GM12878 (cell line): ENCODE results near the gene COL25A1. TPM values are rescaled to one million over a fixed set of nuclear protein-coding genes. Genes with fewer than 3 reads are reported as not detected.

Source experiments
- ATAC-seq: fragments of 200-7000 bp; cut with Tn5 transposase; 3 replicates; pipeline ENCODE4 v1.9.1; 2020; ENCODE audit warnings: mild to moderate bottlenecking, moderate library complexity
- BruUV-seq: library from RNA; stranded (reverse); fragments of 400-500 nt; replicated peaks from 2 replicates; lab custom pipeline; 2021; lab: Mats Ljungman, UMichigan
- CTCF ChIA-PET: fragments of 300-600 bp; sonication (Branson Sonifier 250); formaldehyde crosslinking; extraction: SDS; loops from one replicate; lab custom pipeline; 2021; ENCODE audit warnings: inconsistent platforms; lab: Yijun Ruan, JAX
- POLR2A ChIA-PET: fragments of 350-600 bp; formaldehyde crosslinking; extraction: SDS; loops from one replicate; lab custom pipeline; 2021; ENCODE audit warnings: inconsistent platforms; lab: Charles Lee
- RAD21 ChIA-PET: fragments of 300-600 bp; sonication (Branson Sonifier 250); formaldehyde crosslinking; loops from one replicate; lab custom pipeline; 2023; ENCODE audit warnings: antibody characterized with exemption; ENCODE audit not compliant: unreplicated experiment; lab: Charles Lee
- SMC1A ChIA-PET: fragments of 300-600 bp; sonication (Branson Sonifier 250); formaldehyde crosslinking; loops from one replicate; lab custom pipeline; 2023; ENCODE audit not compliant: unreplicated experiment, uncharacterized antibody; lab: Charles Lee
- DNase-seq: peaks from one replicate; pipeline ENCODE4 v3.0.0-alpha.2; 2011; ENCODE audit warnings: low read depth, low spot score
- FAIRE-seq: peaks from 3 replicates; lab custom pipeline; 2011; peaks lifted over from hg19 to GRCh38; lab: Jason Lieb, UNC
- H2AFZ ChIP-seq: 2 replicates; pipeline ENCODE4 v1.6.0; 2011; ENCODE audit warnings: low read depth, low read length, control low read depth; ENCODE audit not compliant: control insufficient read depth
- H3K27ac ChIP-seq: 2 replicates; pipeline ENCODE4 v1.5.1; 2011; ENCODE audit warnings: control low read depth; ENCODE audit not compliant: control insufficient read depth, insufficient read depth
- H3K27me3 ChIP-seq, 2 experiments: replicated peaks in 1 of 2; 2 replicates each; pipeline versions ENCODE4 v1.6.0 to v1.6.1; 2011; ENCODE audit warnings: low read length in 1 of 2; ENCODE audit not compliant: control insufficient read depth in 2 of 2, insufficient read depth in 2 of 2
- H3K36me3 ChIP-seq, 2 experiments: 2 replicates each; pipeline ENCODE4 v1.5.1; 2011; ENCODE audit warnings: low read length in 1 of 2; ENCODE audit not compliant: control insufficient read depth in 2 of 2, insufficient read depth in 2 of 2
- H3K4me1 ChIP-seq: 2 replicates; pipeline ENCODE4 v1.6.1; 2011; ENCODE audit warnings: mild to moderate bottlenecking, low read length, moderate library complexity, mixed read lengths; ENCODE audit not compliant: control insufficient read depth, insufficient read depth
- H3K4me2 ChIP-seq: 2 replicates; pipeline ENCODE4 v1.6.0; 2011; ENCODE audit warnings: control low read depth; ENCODE audit not compliant: control insufficient read depth, insufficient read depth
- H3K4me3 ChIP-seq: fragments of 200-600 bp; sonication (generic); 2 replicates; pipeline ENCODE4 v1.5.1; 2016
- H3K79me2 ChIP-seq: 2 replicates; pipeline ENCODE4 v1.6.0; 2011; ENCODE audit warnings: low read length; ENCODE audit not compliant: control insufficient read depth, insufficient read depth
- H3K9ac ChIP-seq: 2 replicates; pipeline ENCODE4 v1.8.0; 2011; ENCODE audit warnings: low read length, control low read depth, mixed read lengths; ENCODE audit not compliant: control insufficient read depth, insufficient read depth
- H3K9me3 ChIP-seq: replicated peaks from 3 replicates; pipeline ENCODE4 v1.5.1; 2011; ENCODE audit warnings: mild to moderate bottlenecking, low read length; ENCODE audit not compliant: control insufficient read depth, insufficient read depth
- H4K20me1 ChIP-seq: 2 replicates; pipeline ENCODE4 v1.6.0; 2011; ENCODE audit not compliant: control insufficient read depth, insufficient read depth
- GATAD2B ChIP-seq: fragments of 450-650 bp; conservative IDR thresholded peaks from 2 replicates; pipeline ENCODE4 v1.6.1; 2017; ENCODE audit warnings: low read depth, mild to moderate bottlenecking, moderate library complexity
- MYB ChIP-seq: fragments of 150-350 bp; IDR thresholded peaks from 2 replicates; pipeline ENCODE4 v1.6.1; 2014; ENCODE audit warnings: mild to moderate bottlenecking, low read depth, low read length, borderline replicate concordance
- NKRF ChIP-seq: fragments of 450-650 bp; conservative IDR thresholded peaks from 2 replicates; pipeline ENCODE4 v1.6.1; 2017; ENCODE audit warnings: mild to moderate bottlenecking, moderate library complexity
- POLR2AphosphoS5 ChIP-seq: IDR thresholded peaks from 2 replicates; pipeline ENCODE4 v1.6.1; 2011; ENCODE audit warnings: mild to moderate bottlenecking, low read length, inconsistent platforms
- SP1 ChIP-seq: IDR thresholded peaks from one replicate; pipeline ENCODE4 v1.6.1; 2011; ENCODE audit warnings: low read depth, low read length
- ZNF622 ChIP-seq: fragments of 450-650 bp; IDR thresholded peaks from 2 replicates; pipeline ENCODE4 v1.6.1; 2017; ENCODE audit warnings: mild to moderate bottlenecking, inconsistent platforms
- WGBS: methylation state at CpG from one replicate; pipeline ENCODE4 v1.1.6; 2016; ENCODE audit warnings: low lambda C conversion rate; ENCODE audit not compliant: insufficient replicate concordance, insufficient coverage; ENCODE audit errors: missing lambda C conversion rate; 5-methylcytosine and 5-hydroxymethylcytosine counted together
- in situ Hi-C: fragments of 300-500 bp; cut with MboI; formaldehyde crosslinking; loops from 9 replicates; pipeline ENCODE4 v1.14.3; 2018; ENCODE audit warnings: mixed read lengths
- intact Hi-C: fragments of 100-400 bp; cut with micrococcal nuclease; formaldehyde crosslinking; loops from one replicate; pipeline ENCODE4 v1.14.2; 2022; ENCODE audit not compliant: unreplicated experiment
- polyA plus RNA-seq, 11 experiments: library from polyadenylated mRNA; depleted of rRNA in 4 of 11; unstranded in 6 of 11; stranded (reverse) in 5 of 11; fragments of >200 nt; fragmentation: Nextera tagmentation in 4 of 11; fragmentation: Illumina TruSeq in 1 of 11; extraction: Ambion mirVana in 4 of 11; extraction: Trizol in 1 of 11; gene quantifications; 1 replicate in 1 of 11; 2 replicates in 10 of 11; pipeline versions ENCODE4 v1.2.1 to v1.2.3, GENCODE V29; 2011 to 2016; ENCODE audit warnings: inconsistent platforms in 2 of 11, missing spikeins in 2 of 11, low read depth in 1 of 11
- total RNA-seq, 4 experiments: library from RNA; depleted of rRNA in 3 of 4; stranded (reverse); fragments of >200 nt in 3 of 4; fragmentation: Illumina TruSeq in 1 of 4; extraction: Trizol in 1 of 4; gene quantifications; 2 replicates each; pipeline versions ENCODE4 v1.2.1 to v1.2.3, GENCODE V29; 2013 to 2021
- TF ChIP-seq, protein P1 (sequence below): fragments of 450-650 bp; IDR thresholded peaks from 2 replicates; pipeline ENCODE4 v1.6.1; 2017; ENCODE audit warnings: mild to moderate bottlenecking, low read depth, inconsistent platforms; ENCODE audit not compliant: poor library complexity, severe bottlenecking

The COL25A1 gene
- total and polyA plus RNA-seq, 10 of the 15 experiments (the other 5 are each of a cell fraction or from before 2014, with no cell fraction given) = 0.01 to 0.26 (median 0.12) TPM; not detected in 6

DNA sequence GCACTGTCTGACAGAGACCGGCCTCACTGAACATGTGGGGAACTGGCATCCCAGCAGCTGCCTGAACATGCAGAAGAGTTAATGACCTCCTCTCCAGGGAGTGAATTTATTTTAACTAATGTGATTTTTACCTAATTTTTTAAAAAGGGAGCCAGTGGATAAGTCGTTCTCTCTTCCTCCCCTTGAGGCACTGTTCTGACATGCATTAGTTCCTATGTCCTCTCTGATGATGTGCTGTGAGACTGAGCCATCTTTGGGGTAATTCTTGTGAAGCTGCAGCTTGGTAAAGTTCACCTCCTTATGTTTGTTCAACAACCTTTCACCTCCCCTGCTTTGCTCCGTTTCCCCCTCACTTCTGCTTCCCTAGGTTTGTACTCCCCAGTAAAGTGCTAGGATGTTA, 139.7 kb downstream of the COL25A1 start (continued):
- TF ChIP-seq NKRF = no peak

DNA sequence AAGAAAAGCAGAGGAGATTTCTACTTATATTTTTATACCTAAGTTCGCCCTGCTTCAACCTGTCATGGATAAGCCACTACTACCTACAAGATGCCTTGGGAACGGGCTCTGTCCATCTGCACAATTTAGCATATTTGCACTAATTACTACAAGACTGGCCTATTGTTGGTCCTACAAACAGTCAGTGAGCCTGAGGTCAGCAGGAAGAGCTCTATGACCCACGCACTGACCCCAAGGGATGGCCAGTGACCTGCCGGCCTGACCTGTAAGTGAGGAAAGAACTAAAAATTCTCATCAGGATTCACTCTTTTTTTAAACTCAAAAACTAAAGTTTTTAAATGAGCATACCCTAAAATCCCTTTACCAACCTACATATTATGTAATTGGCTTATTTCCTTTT, 142.0 kb downstream of the COL25A1 start:
- Histone ChIP-seq H3K9ac (no peak overlapping the region), H3K36me3 (no peaks in the 10 kb centered on the region), H3K4me3 (no peak overlapping the region), H3K4me2 (no peak overlapping the region), H3K9me3 (no peaks in the 10 kb centered on the region), H4K20me1 (no peaks in the 10 kb centered on the region), H2AFZ (no peak overlapping the region)
- DNase-seq = no peak
- BruUV-seq = no TSS peak
- intact Hi-C loops = no loop called here
- ChIA-PET POLR2A (no interaction called here), RAD21 (no interaction called here)
- in situ Hi-C loops = no loop called here
- 24% methylated on average over 4 of the region's 4 CpGs for WGBS
- TF ChIP-seq ZNF622 (no peak), POLR2AphosphoS5 (no peak), GATAD2B (no peak), SP1 (no peak), MYB (no peak)
- TF ChIP-seq, protein P1, sequence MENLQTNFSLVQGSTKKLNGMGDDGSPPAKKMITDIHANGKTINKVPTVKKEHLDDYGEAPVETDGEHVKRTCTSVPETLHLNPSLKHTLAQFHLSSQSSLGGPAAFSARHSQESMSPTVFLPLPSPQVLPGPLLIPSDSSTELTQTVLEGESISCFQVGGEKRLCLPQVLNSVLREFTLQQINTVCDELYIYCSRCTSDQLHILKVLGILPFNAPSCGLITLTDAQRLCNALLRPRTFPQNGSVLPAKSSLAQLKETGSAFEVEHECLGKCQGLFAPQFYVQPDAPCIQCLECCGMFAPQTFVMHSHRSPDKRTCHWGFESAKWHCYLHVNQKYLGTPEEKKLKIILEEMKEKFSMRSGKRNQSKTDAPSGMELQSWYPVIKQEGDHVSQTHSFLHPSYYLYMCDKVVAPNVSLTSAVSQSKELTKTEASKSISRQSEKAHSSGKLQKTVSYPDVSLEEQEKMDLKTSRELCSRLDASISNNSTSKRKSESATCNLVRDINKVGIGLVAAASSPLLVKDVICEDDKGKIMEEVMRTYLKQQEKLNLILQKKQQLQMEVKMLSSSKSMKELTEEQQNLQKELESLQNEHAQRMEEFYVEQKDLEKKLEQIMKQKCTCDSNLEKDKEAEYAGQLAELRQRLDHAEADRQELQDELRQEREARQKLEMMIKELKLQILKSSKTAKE = no peak
- TF ChIP-seq, all 136 proteins: peak for 0
- Histone ChIP-seq H3K27ac (no peak overlapping the region), H3K4me1 (no peaks in the 10 kb centered on the region), H3K27me3 (no peaks in the 10 kb centered on the region; a peak in 1 of 4 replicates), H3K79me2 (no peaks in the 10 kb centered on the region)
- SMC1A ChIA-PET = no interaction called here
- FAIRE-seq (no peak), ATAC-seq (no peak)
- CTCF ChIA-PET = no interaction called here
